Measurements from ENCODE around the gene SLC2A9. TPM values are rescaled to one million over a fixed set of nuclear protein-coding genes. Genes with fewer than 3 reads are reported as not detected.
A peak's percentile ranks its signal among the peaks of the same experiment; 100 is the strongest.

SLC2A9 gene
- total and polyA plus RNA-seq, 2 experiments from 2014 or later, result 6.2 to 7.8 TPM

DNA sequence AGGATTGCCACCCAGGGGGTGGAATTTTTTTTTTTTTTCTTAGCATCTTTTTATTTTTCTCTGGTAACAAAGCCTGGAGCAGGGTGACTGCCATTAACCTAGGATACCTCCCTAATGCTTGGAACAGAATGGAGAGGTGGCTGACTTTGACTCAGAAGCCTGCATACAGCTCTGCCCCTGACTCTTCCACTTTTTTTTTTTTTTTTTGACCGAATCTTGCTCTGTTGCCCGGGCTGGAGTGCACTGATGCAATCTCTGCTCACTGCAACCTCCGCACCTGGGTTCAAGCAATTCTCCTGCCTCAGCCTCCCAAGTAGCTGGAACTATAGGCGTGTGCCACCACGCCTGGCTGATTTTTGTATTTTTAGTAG is 341 bp upstream of the SLC2A9 start:
- WGBS (ENCODE audit: low lambda C conversion rate, missing lambda C conversion rate), result 95% methylated on average over 5 of the region's 5 CpGs
- no peaks in the 10 kb centered on the region for H3K27me3 ChIP-seq
- H3K4me3 ChIP-seq, result no peak overlapping the region
- H3K27ac ChIP-seq, result no peak overlapping the region
- no peaks in the 10 kb centered on the region for H3K36me3 ChIP-seq (replicated peaks; ENCODE audit: insufficient read depth, low read depth)
- H3K79me2 ChIP-seq, result no peaks in the 10 kb centered on the region
- TF ChIP-seq EZH2 (IDR thresholded peaks at IDR 0.05; ENCODE audit: borderline replicate concordance), result no peak
- TF ChIP-seq EZH2phosphoT487 (IDR thresholded peaks at IDR 0.05; ENCODE audit: low read depth, severe bottlenecking, unreplicated experiment), result no peak
- TF ChIP-seq, protein P1, sequence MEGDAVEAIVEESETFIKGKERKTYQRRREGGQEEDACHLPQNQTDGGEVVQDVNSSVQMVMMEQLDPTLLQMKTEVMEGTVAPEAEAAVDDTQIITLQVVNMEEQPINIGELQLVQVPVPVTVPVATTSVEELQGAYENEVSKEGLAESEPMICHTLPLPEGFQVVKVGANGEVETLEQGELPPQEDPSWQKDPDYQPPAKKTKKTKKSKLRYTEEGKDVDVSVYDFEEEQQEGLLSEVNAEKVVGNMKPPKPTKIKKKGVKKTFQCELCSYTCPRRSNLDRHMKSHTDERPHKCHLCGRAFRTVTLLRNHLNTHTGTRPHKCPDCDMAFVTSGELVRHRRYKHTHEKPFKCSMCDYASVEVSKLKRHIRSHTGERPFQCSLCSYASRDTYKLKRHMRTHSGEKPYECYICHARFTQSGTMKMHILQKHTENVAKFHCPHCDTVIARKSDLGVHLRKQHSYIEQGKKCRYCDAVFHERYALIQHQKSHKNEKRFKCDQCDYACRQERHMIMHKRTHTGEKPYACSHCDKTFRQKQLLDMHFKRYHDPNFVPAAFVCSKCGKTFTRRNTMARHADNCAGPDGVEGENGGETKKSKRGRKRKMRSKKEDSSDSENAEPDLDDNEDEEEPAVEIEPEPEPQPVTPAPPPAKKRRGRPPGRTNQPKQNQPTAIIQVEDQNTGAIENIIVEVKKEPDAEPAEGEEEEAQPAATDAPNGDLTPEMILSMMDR (IDR thresholded peaks at IDR 0.05; ENCODE audit: poor library complexity), result no peak
- no peak for DNase-seq (ENCODE audit: low spot score)
- H2AFZ ChIP-seq, result no peak overlapping the region
- H4K20me1 ChIP-seq (ENCODE audit: insufficient read depth, poor library complexity, severe bottlenecking), result no peaks in the 10 kb centered on the region
- no peaks in the 10 kb centered on the region for H3K9me3 ChIP-seq (ENCODE audit: low read depth)
- H3K4me1 ChIP-seq (ENCODE audit: insufficient read depth), result peaks cover 4% of the 10 kb centered on the region
- H3K4me2 ChIP-seq, result no peak overlapping the region
- H3K9me2 ChIP-seq (replicated peaks; ENCODE audit: insufficient read depth), result no peaks in the 10 kb centered on the region

GRCh38 chr4:10020106-10020505 is 1.2 kb downstream of the SLC2A9 start:
- Histone ChIP-seq H3K27ac (no peak overlapping the region), H3K27me3 (no peaks in the 10 kb centered on the region), H3K36me3 (replicated peaks; ENCODE audit: insufficient read depth, low read depth) (no peaks in the 10 kb centered on the region), H3K9me3 (ENCODE audit: low read depth) (no peaks in the 10 kb centered on the region), H3K4me3 (no peak overlapping the region), H3K9me2 (replicated peaks; ENCODE audit: insufficient read depth) (no peaks in the 10 kb centered on the region), H4K20me1 (ENCODE audit: insufficient read depth, poor library complexity, severe bottlenecking) (no peaks in the 10 kb centered on the region), H3K79me2 (no peaks in the 10 kb centered on the region), H3K4me2 (no peak overlapping the region), H2AFZ (no peak overlapping the region), H3K4me1 (ENCODE audit: insufficient read depth) (peaks cover 4% of the 10 kb centered on the region)
- 90% methylated on average over 6 of the region's 6 CpGs for WGBS (ENCODE audit: low lambda C conversion rate, missing lambda C conversion rate)
- DNase-seq (ENCODE audit: low spot score), result no peak
- no peak for TF ChIP-seq EZH2 (IDR thresholded peaks at IDR 0.05; ENCODE audit: borderline replicate concordance)
- TF ChIP-seq, protein P1 (IDR thresholded peaks at IDR 0.05; ENCODE audit: poor library complexity), result no peak
- no peak for TF ChIP-seq EZH2phosphoT487 (IDR thresholded peaks at IDR 0.05; ENCODE audit: low read depth, severe bottlenecking, unreplicated experiment)

- Histone ChIP-seq H3K27me3 (no peaks in the 10 kb centered on the region), H3K4me2 (peak overlapping the region; percentile 60), H3K4me1 (ENCODE audit: insufficient read depth) (peaks cover 4% of the 10 kb centered on the region), H3K4me3 (no peak overlapping the region), H3K27ac (peak overlapping the region; percentile 69), H2AFZ (peak overlapping the region; percentile 51), H4K20me1 (ENCODE audit: insufficient read depth, poor library complexity, severe bottlenecking) (no peaks in the 10 kb centered on the region), H3K36me3 (replicated peaks; ENCODE audit: insufficient read depth, low read depth) (no peaks in the 10 kb centered on the region), H3K79me2 (no peaks in the 10 kb centered on the region), H3K9me3 (ENCODE audit: low read depth) (no peaks in the 10 kb centered on the region), H3K9me2 (replicated peaks; ENCODE audit: insufficient read depth) (no peaks in the 10 kb centered on the region)
- 91% methylated on average over 9 of the region's 9 CpGs for WGBS (ENCODE audit: low lambda C conversion rate, missing lambda C conversion rate)
- DNase-seq (ENCODE audit: low spot score), result no peak
- TF ChIP-seq EZH2phosphoT487 (IDR thresholded peaks at IDR 0.05; ENCODE audit: low read depth, severe bottlenecking, unreplicated experiment) (no peak), EZH2 (IDR thresholded peaks at IDR 0.05; ENCODE audit: borderline replicate concordance) (no peak)
- TF ChIP-seq, protein P1 (IDR thresholded peaks at IDR 0.05; ENCODE audit: poor library complexity), result no peak
These were observed 1.7 kb downstream of the SLC2A9 start for GRCh38 chr4:10019521-10020051.

Measured in hepatocyte (in vitro differentiated cells).